Measurements from ENCODE around the gene LCN10. TPM values are rescaled to one million over a fixed set of nuclear protein-coding genes. Genes with fewer than 3 reads are reported as not detected.

The LCN10 gene
- total RNA-seq, 2 experiments from 2014 or later, result not detected

DNA sequence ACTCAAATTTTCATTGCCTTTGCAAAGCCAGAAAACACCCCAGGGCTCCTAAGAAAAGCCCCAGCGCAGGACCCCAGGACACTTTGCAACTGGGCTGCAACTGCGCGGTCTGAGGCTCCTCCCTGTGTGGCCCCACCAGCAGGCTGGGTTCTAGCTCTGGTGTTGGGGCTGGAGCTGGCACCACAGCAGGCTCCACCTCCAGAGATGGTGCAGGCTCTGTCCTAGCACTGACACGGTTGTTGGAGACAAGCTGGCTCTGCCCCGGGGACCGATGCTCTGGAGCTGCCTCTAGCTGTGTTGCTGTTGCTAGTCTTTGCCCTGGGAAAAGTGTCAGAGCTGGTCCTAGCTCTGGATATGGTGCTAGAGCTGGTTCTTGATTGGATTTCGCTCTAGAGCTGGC is 13.6 kb downstream of the LCN10 start:
- ATAC-seq (ENCODE audit: poor library complexity) (no peak), DNase-seq (peak in 2 of 14 experiments; percentile 6 to 40)
- Mint-ChIP-seq H3K9me3 (no peaks in the 10 kb centered on the region), H3K36me3 (ENCODE audit: low read depth) (peaks cover 35% of the 10 kb centered on the region), H3K4me1 (ENCODE audit: low read depth) (peaks cover 18% of the 10 kb centered on the region), H3K27me3 (peaks cover 7% of the 10 kb centered on the region), H3K4me3 (peak overlapping the region; percentile 73), H3K27ac (peak overlapping the region; percentile 44)
- intact Hi-C loops (cut with DNase I, micrococcal nuclease), result loop anchor here in 1 of 2 experiments (2.0 to 5.0 kb wide), 3 partner anchors 182 to 318 kb away; partner anchors contain the start of genes ENTR1, NOTCH1 and PMPCA
- Histone ChIP-seq H3K27ac (ENCODE audit: low read depth in 1 of 2, low read length in 2 of 2) (no peak overlapping the region), H3K4me3 (ENCODE audit: low read length) (peak overlapping the region; percentile 57), H3K36me3 (ENCODE audit: insufficient read depth, low read length) (peaks cover 27% of the 10 kb centered on the region), H3K9me3 (ENCODE audit: control insufficient read depth in 1 of 2, insufficient read depth in 1 of 2, low read length in 2 of 2) (no peaks in the 10 kb centered on the region), H3K4me1 (ENCODE audit: insufficient read depth, low read length) (peaks cover 40% of the 10 kb centered on the region), H3K27me3 (ENCODE audit: control insufficient read depth in 1 of 2, insufficient read depth in 2 of 2, low read length in 2 of 2) (no peaks in the 10 kb centered on the region)
- ChIA-PET POLR2A (interaction anchor here (1.3 kb wide), 1 partner anchor 13 kb away, joined by 4 read pairs; no protein-coding TSS in a partner anchor), CTCF (interaction anchor here (2.1 to 2.6 kb wide), 2 partner anchors 15 to 366 kb away, joined by 7 read pairs; partner anchors contain the start of gene DNLZ)
- TF ChIP-seq, protein P1, sequence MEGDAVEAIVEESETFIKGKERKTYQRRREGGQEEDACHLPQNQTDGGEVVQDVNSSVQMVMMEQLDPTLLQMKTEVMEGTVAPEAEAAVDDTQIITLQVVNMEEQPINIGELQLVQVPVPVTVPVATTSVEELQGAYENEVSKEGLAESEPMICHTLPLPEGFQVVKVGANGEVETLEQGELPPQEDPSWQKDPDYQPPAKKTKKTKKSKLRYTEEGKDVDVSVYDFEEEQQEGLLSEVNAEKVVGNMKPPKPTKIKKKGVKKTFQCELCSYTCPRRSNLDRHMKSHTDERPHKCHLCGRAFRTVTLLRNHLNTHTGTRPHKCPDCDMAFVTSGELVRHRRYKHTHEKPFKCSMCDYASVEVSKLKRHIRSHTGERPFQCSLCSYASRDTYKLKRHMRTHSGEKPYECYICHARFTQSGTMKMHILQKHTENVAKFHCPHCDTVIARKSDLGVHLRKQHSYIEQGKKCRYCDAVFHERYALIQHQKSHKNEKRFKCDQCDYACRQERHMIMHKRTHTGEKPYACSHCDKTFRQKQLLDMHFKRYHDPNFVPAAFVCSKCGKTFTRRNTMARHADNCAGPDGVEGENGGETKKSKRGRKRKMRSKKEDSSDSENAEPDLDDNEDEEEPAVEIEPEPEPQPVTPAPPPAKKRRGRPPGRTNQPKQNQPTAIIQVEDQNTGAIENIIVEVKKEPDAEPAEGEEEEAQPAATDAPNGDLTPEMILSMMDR (IDR thresholded peaks at IDR 0.05), result no peak

DNA sequence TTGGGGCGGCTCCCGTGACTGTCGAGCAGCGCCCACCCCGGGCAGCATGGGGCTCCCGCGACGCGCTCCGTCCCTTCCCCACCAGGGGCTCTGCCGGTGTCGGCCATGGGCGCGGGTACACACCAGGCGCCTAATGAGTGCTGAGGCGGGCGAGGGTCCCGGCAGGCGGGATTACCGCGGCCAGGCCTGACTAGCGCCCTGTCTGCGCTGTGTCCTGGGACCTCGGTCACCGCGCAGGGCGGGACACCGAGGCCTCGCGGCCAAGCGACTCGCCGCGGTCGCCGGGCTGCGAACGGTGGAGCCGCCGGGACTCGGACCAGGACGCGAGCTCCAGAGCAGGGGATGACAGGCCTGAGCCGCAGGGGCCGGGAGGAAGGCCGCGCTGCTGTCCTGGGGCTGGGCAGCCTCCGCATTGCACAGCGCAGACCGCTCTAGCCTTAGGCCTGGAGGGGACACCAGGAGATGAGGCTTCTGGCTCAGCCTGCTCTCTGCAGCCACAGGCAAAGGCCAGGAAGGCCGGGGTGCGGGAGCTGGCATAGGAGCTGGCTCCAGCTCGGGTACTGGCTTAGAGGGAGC is 14.1 kb downstream of the LCN10 start:
- Histone ChIP-seq H3K4me3 (ENCODE audit: low read length) (peak overlapping the region; percentile 57), H3K27ac (ENCODE audit: low read depth in 1 of 2, low read length in 2 of 2) (no peak overlapping the region), H3K4me1 (ENCODE audit: insufficient read depth, low read length) (peaks cover 40% of the 10 kb centered on the region), H3K36me3 (ENCODE audit: insufficient read depth, low read length) (peaks cover 32% of the 10 kb centered on the region), H3K9me3 (ENCODE audit: control insufficient read depth in 1 of 2, insufficient read depth in 1 of 2, low read length in 2 of 2) (no peaks in the 10 kb centered on the region), H3K27me3 (ENCODE audit: control insufficient read depth in 1 of 2, insufficient read depth in 2 of 2, low read length in 2 of 2) (no peaks in the 10 kb centered on the region)
- Mint-ChIP-seq H3K27ac (no peak overlapping the region), H3K36me3 (ENCODE audit: low read depth) (peaks cover 40% of the 10 kb centered on the region), H3K27me3 (peaks cover 7% of the 10 kb centered on the region), H3K4me1 (ENCODE audit: low read depth) (peaks cover 23% of the 10 kb centered on the region), H3K9me3 (no peaks in the 10 kb centered on the region), H3K4me3 (peak overlapping the region; percentile 73)
- TF ChIP-seq, protein P1 (IDR thresholded peaks at IDR 0.05), result no peak
- peak in 1 of 14 experiments; percentile 7 for DNase-seq
- ChIA-PET CTCF (interaction anchor here (0.6 to 2.6 kb wide), 8 partner anchors 15 to 401 kb away, joined by 3 to 13 read pairs (median 5); partner anchors contain the start of genes AJM1, DNLZ, MAN1B1 and NPDC1), POLR2A (interaction anchor here (0.5 to 1.8 kb wide), 21 partner anchors 9 to 525 kb away, joined by 3 to 12 read pairs (median 4); partner anchors contain the start of genes ANAPC2, CCDC183, MAN1B1 and SAPCD2)
- ATAC-seq (ENCODE audit: poor library complexity), result no peak
- intact Hi-C loops (cut with DNase I, micrococcal nuclease), result loop anchor here in 1 of 2 experiments (2.0 to 5.0 kb wide), 3 partner anchors 181 to 318 kb away; partner anchors contain the start of genes ENTR1, NOTCH1 and PMPCA

- TF ChIP-seq, protein P1 (IDR thresholded peaks at IDR 0.05), result peak; percentile 80
- ATAC-seq (ENCODE audit: poor library complexity) (peak; percentile 73), DNase-seq (peak; percentile 84 to 97 (median 94))
- Mint-ChIP-seq H3K27ac (peak overlapping the region; percentile 92), H3K36me3 (ENCODE audit: low read depth) (peaks cover 45% of the 10 kb centered on the region), H3K27me3 (peaks cover 7% of the 10 kb centered on the region), H3K4me1 (ENCODE audit: low read depth) (peaks cover 24% of the 10 kb centered on the region), H3K9me3 (no peaks in the 10 kb centered on the region), H3K4me3 (peak overlapping the region; percentile 74)
- peak overlapping the region in 1 of 2 donors; percentile 65 for H3K27ac ChIP-seq (ENCODE audit: low read depth in 1 of 2, low read length in 2 of 2)
- peaks cover 37% of the 10 kb centered on the region for H3K36me3 ChIP-seq (ENCODE audit: insufficient read depth, low read length)
- peaks cover 40% of the 10 kb centered on the region for H3K4me1 ChIP-seq (ENCODE audit: insufficient read depth, low read length)
- H3K9me3 ChIP-seq (ENCODE audit: control insufficient read depth in 1 of 2, insufficient read depth in 1 of 2, low read length in 2 of 2), result no peaks in the 10 kb centered on the region
- CTCF ChIA-PET, result interaction anchor here (0.6 to 2.6 kb wide), 8 partner anchors 14 to 401 kb away, joined by 3 to 13 read pairs (median 5); partner anchors contain the start of genes AJM1, DNLZ, MAN1B1 and NPDC1
- intact Hi-C loops (cut with DNase I, micrococcal nuclease), result loop anchor here in 1 of 2 experiments (2.0 to 5.0 kb wide), 3 partner anchors 181 to 317 kb away; partner anchors contain the start of genes ENTR1, NOTCH1 and PMPCA
- no peaks in the 10 kb centered on the region for H3K27me3 ChIP-seq (ENCODE audit: control insufficient read depth in 1 of 2, insufficient read depth in 2 of 2, low read length in 2 of 2)
- H3K4me3 ChIP-seq (ENCODE audit: low read length), result peak overlapping the region; percentile 94
- POLR2A ChIA-PET, result interaction anchor here (0.5 to 1.8 kb wide), 21 partner anchors 10 to 526 kb away, joined by 3 to 12 read pairs (median 4); partner anchors contain the start of genes ANAPC2, CCDC183, MAN1B1 and SAPCD2
These were observed 14.6 kb downstream of the LCN10 start for GRCh38 chr9:136728080-136728547.

All from CD4-positive, alpha-beta T cell (primary cell).